AG09319 (cell line): ENCODE results near the gene SLC39A6.

Source experiments
- DNase-seq: peaks from one replicate; pipeline ENCODE4 v3.0.0-alpha.2; 2010; ENCODE audit warnings: low read depth; ENCODE audit errors: extremely low read depth
- CTCF ChIP-seq: IDR thresholded peaks from 2 replicates; pipeline ENCODE4 v1.5.1; 2011; ENCODE audit warnings: low read depth, mild to moderate bottlenecking, inconsistent platforms, low read length, moderate library complexity

SLC39A6 gene

GRCh38 chr18:36132756-36133155, 3.6 kb upstream of the SLC39A6 start:
- TF ChIP-seq CTCF, result no peak

GRCh38 chr18:36131692-36132483, 2.7 kb upstream of the SLC39A6 start:
- no peak for DNase-seq
- no peak for TF ChIP-seq CTCF

More at GRCh38 chr18:36132756-36133155, 3.6 kb upstream of the SLC39A6 start:
- no peak for DNase-seq

GRCh38 chr18:36130883-36131653, 1.9 kb upstream of the SLC39A6 start:
- TF ChIP-seq CTCF, result no peak
- no peak for DNase-seq

GRCh38 chr18:36130039-36130831, 1.1 kb upstream of the SLC39A6 start:
- TF ChIP-seq CTCF, result no peak
- DNase-seq, result no peak

GRCh38 chr18:36128907-36129299, 237 bp downstream of the SLC39A6 start:
- no peak for TF ChIP-seq CTCF
- no peak for DNase-seq

GRCh38 chr18:36128530-36128870, 640 bp downstream of the SLC39A6 start:
- TF ChIP-seq CTCF, result no peak
- DNase-seq, result no peak
